Measurements from ENCODE around the gene TBX5.

- TF ChIP-seq, protein P1, sequence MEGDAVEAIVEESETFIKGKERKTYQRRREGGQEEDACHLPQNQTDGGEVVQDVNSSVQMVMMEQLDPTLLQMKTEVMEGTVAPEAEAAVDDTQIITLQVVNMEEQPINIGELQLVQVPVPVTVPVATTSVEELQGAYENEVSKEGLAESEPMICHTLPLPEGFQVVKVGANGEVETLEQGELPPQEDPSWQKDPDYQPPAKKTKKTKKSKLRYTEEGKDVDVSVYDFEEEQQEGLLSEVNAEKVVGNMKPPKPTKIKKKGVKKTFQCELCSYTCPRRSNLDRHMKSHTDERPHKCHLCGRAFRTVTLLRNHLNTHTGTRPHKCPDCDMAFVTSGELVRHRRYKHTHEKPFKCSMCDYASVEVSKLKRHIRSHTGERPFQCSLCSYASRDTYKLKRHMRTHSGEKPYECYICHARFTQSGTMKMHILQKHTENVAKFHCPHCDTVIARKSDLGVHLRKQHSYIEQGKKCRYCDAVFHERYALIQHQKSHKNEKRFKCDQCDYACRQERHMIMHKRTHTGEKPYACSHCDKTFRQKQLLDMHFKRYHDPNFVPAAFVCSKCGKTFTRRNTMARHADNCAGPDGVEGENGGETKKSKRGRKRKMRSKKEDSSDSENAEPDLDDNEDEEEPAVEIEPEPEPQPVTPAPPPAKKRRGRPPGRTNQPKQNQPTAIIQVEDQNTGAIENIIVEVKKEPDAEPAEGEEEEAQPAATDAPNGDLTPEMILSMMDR (IDR thresholded peaks at IDR 0.05; ENCODE audit: borderline replicate concordance, extremely low read depth, low read length, poor library complexity, severe bottlenecking), result no peak
- no peak for TF ChIP-seq EZH2 (IDR thresholded peaks at IDR 0.05; ENCODE audit: borderline replicate concordance, low read depth, low read length, severe bottlenecking)
Measured at GRCh38 chr12:114393569-114393968, 12.4 kb downstream of the TBX5 start.
